Mucosa of descending colon (tissue), 3 donors: ENCODE data around the gene IPO4. TPM values are rescaled to one million over a fixed set of nuclear protein-coding genes. Genes with fewer than 3 reads are reported as not detected.

ENCODE experiments used
- ATAC-seq: fragments of 200-7000 bp; cut with Tn5 transposase; one replicate; pipeline ENCODE4 v1.9.1; 2020; ENCODE audit warnings: mild to moderate bottlenecking, moderate library complexity
- DNase-seq, 3 donors: peaks; one replicate each; pipeline ENCODE4 v3.0.0-alpha.2; 2020
- H3K36me3 ChIP-seq: fragments of 200-600 bp; one replicate; pipeline ENCODE4 v1.8.0; 2021; ENCODE audit warnings: low read depth, mild to moderate bottlenecking
- H3K4me1 ChIP-seq: fragments of 200-600 bp; one replicate; pipeline ENCODE4 v1.8.0; 2021; ENCODE audit warnings: low read depth, mild to moderate bottlenecking
- H3K4me3 ChIP-seq: fragments of 200-600 bp; one replicate; pipeline ENCODE4 v1.8.0; 2021; ENCODE audit warnings: mild to moderate bottlenecking
- H3K9me3 ChIP-seq: fragments of 200-600 bp; one replicate; pipeline ENCODE4 v1.8.0; 2021; ENCODE audit warnings: mild to moderate bottlenecking
- intact Hi-C, 2 donors: fragments of 100-400 bp; cut with DNase I in 1 of 2; cut with micrococcal nuclease in 1 of 2; formaldehyde crosslinking; loops; one replicate each; pipeline versions ENCODE4 v1.11.0 to v1.11.1; 2022; cut with DNase I, micrococcal nuclease
- total RNA-seq, 3 donors: library from RNA; stranded (reverse); fragmentation: NEBNext Ultra II Directional in 2 of 3; extraction: Animal tissue kit (Norgen Biotek cat#: 25700) in 2 of 3; gene quantifications; one replicate each; pipeline versions ENCODE4 v1.2.1 to v1.2.4, GENCODE V29; 2021 to 2023
- TF ChIP-seq, protein P1 (sequence below): fragments of 200-600 bp; IDR thresholded peaks from one replicate; pipeline ENCODE4 v1.8.0; 2022; ENCODE audit warnings: antibody characterized with exemption, mild to moderate bottlenecking
- donor health status: DM: no; HTN: no; CAD: no; lungs with moderate emphysema.
- donor health status: DM: no; HTN: no; CAD: no.
- donor health status: DM: no; HTN: yes; CAD: no.

IPO4 gene
- total RNA-seq, 3 donors from 2014 or later: 23.2 to 29.3 (median 26.8) TPM

DNA sequence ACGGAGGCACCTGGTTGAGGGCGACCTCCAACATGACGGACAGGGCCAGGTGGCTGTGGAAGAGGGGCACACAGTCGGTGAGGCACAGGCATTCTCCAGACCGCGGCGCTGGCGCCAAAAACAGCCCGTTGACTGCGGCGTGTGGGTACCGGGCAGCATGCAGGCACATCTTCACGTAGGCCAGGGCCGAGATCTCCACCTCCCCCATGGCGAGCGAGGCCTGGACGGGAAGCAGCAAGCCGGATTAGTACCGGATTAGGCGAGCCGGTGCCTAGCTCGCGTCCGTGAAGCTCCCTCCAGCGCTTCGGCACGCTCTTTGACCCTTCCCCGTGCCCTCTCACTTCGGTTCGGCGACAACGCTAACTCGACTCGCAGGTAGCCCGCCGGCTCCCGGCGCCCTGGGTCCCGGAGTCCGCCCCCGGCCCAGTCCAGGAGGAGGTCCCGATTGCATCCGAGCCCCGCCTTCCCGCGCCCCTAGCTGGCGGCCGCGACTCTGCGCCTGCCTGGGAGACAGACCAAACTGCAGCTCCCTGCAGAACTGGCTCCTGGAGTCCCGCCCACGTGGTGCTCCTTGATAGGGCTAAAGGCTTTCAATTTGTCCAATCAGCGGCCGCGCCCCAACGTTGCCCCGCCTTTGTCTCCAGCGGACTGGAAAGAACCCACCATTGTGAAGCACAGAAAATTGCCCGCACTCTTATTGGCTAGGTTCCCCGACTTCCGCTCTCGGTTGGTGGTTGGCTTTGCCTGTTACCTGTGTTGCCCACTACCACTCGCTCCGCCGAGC, 47.3 kb downstream of the IPO4 start, which contains the start of gene EMC9:
Gene EMC9, minus strand, starts transcription at position 495 of the 784 bp plus-strand sequence. Its CDS starts 287 bp downstream, at position 208.
- DNase-seq (peak; percentile 100), ATAC-seq (peak; percentile 89)
- Histone ChIP-seq H3K36me3 (no peaks in the 10 kb centered on the region), H3K4me1 (peaks cover 58% of the 10 kb centered on the region), H3K4me3 (peak within 1 kb of the TSS; percentile 46), H3K9me3 (no peaks in the 10 kb centered on the region)
- TF ChIP-seq, protein P1, sequence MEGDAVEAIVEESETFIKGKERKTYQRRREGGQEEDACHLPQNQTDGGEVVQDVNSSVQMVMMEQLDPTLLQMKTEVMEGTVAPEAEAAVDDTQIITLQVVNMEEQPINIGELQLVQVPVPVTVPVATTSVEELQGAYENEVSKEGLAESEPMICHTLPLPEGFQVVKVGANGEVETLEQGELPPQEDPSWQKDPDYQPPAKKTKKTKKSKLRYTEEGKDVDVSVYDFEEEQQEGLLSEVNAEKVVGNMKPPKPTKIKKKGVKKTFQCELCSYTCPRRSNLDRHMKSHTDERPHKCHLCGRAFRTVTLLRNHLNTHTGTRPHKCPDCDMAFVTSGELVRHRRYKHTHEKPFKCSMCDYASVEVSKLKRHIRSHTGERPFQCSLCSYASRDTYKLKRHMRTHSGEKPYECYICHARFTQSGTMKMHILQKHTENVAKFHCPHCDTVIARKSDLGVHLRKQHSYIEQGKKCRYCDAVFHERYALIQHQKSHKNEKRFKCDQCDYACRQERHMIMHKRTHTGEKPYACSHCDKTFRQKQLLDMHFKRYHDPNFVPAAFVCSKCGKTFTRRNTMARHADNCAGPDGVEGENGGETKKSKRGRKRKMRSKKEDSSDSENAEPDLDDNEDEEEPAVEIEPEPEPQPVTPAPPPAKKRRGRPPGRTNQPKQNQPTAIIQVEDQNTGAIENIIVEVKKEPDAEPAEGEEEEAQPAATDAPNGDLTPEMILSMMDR: peak; percentile 64
- intact Hi-C loops: no loop called here

DNA sequence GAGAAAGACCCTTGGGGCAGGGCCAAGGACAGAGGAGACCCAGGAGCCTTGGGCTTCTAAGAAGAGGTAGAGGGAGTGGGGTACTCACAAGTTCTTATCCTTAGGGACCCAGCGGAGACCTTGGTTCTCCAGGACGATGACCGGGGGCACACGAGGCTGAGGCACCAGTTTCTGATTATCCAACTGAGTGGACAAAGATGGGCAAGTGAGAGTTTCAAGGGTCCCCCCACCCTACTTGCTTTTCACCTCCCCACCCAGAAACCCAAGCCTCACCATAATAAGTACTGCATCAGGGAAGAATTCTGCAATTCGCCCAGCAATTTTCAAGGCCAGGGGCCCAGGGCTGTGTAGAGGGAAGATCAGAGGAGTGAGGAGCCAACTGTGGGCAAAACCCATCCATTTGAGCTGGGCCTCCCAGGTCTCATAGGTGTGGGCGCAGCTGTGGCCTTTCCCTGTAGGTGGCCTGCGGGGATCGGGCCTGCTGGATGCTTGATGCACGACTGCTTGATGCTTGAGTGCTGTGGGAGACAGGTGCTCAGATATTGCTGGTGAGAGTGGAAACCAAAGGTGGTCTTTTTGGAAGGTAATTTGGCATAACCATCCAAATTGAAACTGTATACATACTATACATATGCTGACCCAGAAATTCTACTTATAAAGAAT, 49.2 kb downstream of the IPO4 start:
- intact Hi-C loops: no loop called here

DNA sequence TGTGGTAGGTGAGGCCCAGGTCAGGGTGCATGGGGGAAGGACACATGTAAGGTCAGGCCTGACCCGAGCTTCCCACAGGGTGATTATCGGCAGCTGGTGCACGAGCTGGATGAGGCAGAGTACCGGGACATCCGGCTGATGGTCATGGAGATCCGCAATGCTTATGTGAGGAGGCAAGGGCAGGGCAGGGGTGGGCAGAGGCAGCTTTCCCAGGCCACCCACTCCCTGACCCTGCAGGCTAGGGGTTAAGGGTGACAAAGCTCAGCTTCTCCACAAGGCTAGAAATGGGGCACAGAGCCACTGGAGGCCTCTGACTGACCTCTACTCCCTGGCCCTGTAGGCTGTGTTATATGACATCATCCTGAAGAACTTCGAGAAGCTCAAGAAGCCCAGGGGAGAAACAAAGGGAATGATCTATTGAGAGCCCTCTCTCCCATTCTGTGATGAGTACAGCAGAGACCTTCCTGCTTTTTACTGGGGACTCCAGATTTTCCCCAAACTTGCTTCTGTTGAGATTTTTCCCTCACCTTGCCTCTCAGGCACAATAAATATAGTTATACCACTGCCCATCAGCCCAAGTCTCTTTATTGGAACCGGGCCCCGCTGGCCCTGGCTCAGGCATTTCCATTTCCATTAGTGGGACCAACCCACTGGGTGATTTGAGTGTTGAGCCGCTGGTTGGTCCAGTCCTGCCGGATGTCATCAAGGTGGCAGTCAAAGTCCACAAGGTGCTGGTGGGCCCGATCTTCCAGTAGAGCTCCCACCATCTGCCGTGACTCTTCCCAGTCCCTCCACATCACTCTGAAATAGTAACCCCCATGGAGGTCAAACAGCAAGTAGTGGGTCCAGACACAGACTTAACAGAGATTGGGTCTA, 50.0 kb downstream of the IPO4 start:
- peaks cover 44% of the 10 kb centered on the region for H3K4me1 ChIP-seq
- H3K4me3 ChIP-seq: no peak overlapping the region
- TF ChIP-seq, protein P1: no peak
- ATAC-seq (no peak), DNase-seq (no peak)
- H3K36me3 ChIP-seq: no peaks in the 10 kb centered on the region
- H3K9me3 ChIP-seq: no peaks in the 10 kb centered on the region
- intact Hi-C loops: no loop called here

More for the DNA sequence above, 49.2 kb downstream of the IPO4 start:
- Histone ChIP-seq H3K36me3 (no peaks in the 10 kb centered on the region), H3K4me3 (no peak overlapping the region), H3K9me3 (no peaks in the 10 kb centered on the region), H3K4me1 (peaks cover 44% of the 10 kb centered on the region)
- ATAC-seq (no peak), DNase-seq (no peak)
- TF ChIP-seq, protein P1: no peak

DNA sequence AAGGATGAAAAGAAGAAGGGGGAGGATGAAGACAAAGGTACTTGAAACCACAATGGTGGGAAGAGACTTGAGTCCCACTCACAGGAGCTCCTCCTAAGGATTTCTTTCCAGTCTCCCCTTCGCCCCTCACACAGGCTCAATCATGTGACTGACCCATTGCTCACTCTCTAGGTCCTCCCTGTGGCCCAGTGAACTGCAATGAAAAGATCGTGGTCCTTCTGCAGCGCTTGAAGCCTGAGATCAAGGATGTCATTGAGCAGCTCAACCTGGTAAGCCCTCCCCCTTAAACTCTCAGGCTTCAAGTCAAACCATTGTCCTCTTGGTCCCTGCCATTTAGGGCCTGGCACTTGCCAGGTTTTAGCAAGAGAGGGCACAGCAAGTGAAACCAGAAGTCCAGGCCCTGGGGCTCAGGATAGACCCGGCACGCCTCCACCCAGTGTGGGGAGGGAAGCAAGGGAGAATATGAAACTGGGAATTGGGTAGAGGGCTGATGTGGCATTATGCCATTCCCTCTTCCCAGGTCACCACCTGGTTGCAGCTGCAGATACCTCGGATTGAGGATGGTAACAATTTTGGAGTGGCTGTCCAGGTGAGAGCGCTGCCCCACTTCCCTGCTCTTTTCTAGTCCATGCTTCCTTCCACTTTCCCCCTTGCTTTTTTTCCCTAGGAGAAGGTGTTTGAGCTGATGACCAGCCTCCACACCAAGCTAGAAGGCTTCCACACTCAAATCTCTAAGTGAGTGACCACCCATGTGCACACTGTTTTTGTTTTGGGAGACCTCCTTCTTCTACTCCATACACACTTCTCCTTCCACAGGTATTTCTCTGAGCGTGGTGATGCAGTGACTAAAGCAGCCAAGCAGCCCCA, 50.9 kb downstream of the IPO4 start:
- H3K9me3 ChIP-seq: no peaks in the 10 kb centered on the region
- no peaks in the 10 kb centered on the region for H3K36me3 ChIP-seq
- H3K4me3 ChIP-seq: no peak overlapping the region
- no peak for ATAC-seq
- TF ChIP-seq, protein P1: no peak
- intact Hi-C loops: no loop called here
- H3K4me1 ChIP-seq: peaks cover 43% of the 10 kb centered on the region
- DNase-seq: no peak
